GM12873 (cell line): ENCODE results near the gene UPP2.

ENCODE experiments used
- CTCF ChIP-seq: IDR thresholded peaks from 2 replicates; pipeline ENCODE4 v1.5.1; 2012; ENCODE audit warnings: low read depth, mild to moderate bottlenecking, moderate library complexity, low read length, control low read depth; ENCODE audit not compliant: insufficient read depth; ENCODE audit errors: missing control alignments

UPP2 gene

GRCh38 chr2:158103411-158104012 is 1.8 kb downstream of the UPP2 start:
- no peak for TF ChIP-seq CTCF

- TF ChIP-seq CTCF, result no peak
These were observed 3.2 kb downstream of the UPP2 start for GRCh38 chr2:158104903-158105302.

- no peak for TF ChIP-seq CTCF
These were observed 11.3 kb downstream of the UPP2 start for GRCh38 chr2:158112992-158113391.

GRCh38 chr2:158113741-158114295 is 12.1 kb downstream of the UPP2 start:
- TF ChIP-seq CTCF, result no peak

- no peak for TF ChIP-seq CTCF
These were observed 12.8 kb downstream of the UPP2 start for GRCh38 chr2:158114516-158114915.

- no peak for TF ChIP-seq CTCF
These were observed 13.6 kb downstream of the UPP2 start for GRCh38 chr2:158115202-158115767.

- TF ChIP-seq CTCF, result no peak
These were observed 15.3 kb downstream of the UPP2 start for GRCh38 chr2:158116936-158117335.
